ENCODE results near the gene SUGP1. TPM values are rescaled to one million over a fixed set of nuclear protein-coding genes. Genes with fewer than 3 reads are reported as not detected.

Gene SUGP1
- total RNA-seq, 4 donors from 2014 or later, result 20.0 to 45.1 (median 37.4) TPM

- no peaks in the 10 kb centered on the region for H3K36me3 ChIP-seq
- no peaks in the 10 kb centered on the region for H3K4me1 ChIP-seq
- no peaks in the 10 kb centered on the region for H3K27me3 ChIP-seq
- H3K4me3 ChIP-seq (replicated peaks in 1 of 3), result no peak overlapping the region
- WGBS, 2 donors, result 75 to 76% methylated on average over 6 to 9 of the region's 9 CpGs
- H3K27ac ChIP-seq, result no peak overlapping the region
- no peak for DNase-seq
- intact Hi-C loops (cut with DNase I), result no loop called here
- no peaks in the 10 kb centered on the region for H3K9me3 ChIP-seq
- TF ChIP-seq CTCF (IDR thresholded peaks at IDR 0.05), result no peak
- no peak for TF ChIP-seq POLR2A (IDR thresholded peaks at IDR 0.05)
These were observed 79.8 kb downstream of the SUGP1 start for GRCh38 chr19:19240476-19240875.

- H3K27me3 ChIP-seq, result no peaks in the 10 kb centered on the region
- intact Hi-C loops (cut with DNase I), result no loop called here
- no peak for TF ChIP-seq CTCF (IDR thresholded peaks at IDR 0.05)
- no peak for TF ChIP-seq POLR2A (IDR thresholded peaks at IDR 0.05)
- H3K9me3 ChIP-seq, result no peaks in the 10 kb centered on the region
- no peaks in the 10 kb centered on the region for H3K4me1 ChIP-seq
- no peak for DNase-seq
- no peaks in the 10 kb centered on the region for H3K36me3 ChIP-seq
- H3K4me3 ChIP-seq (replicated peaks in 1 of 3), result no peak overlapping the region
- H3K27ac ChIP-seq, result no peak overlapping the region
These were observed 80.6 kb downstream of the SUGP1 start for GRCh38 chr19:19239675-19240074.

GRCh38 chr19:19238126-19238894 is 82.0 kb downstream of the SUGP1 start:
- Histone ChIP-seq H3K4me1 (no peaks in the 10 kb centered on the region), H3K4me3 (replicated peaks in 1 of 3) (no peak overlapping the region), H3K27me3 (no peaks in the 10 kb centered on the region), H3K9me3 (peaks cover 3% of the 10 kb centered on the region), H3K27ac (no peak overlapping the region), H3K36me3 (no peaks in the 10 kb centered on the region)
- DNase-seq, result no peak
- 78 to 85% methylated on average over 17 to 18 of the region's 18 CpGs for WGBS, 2 donors
- TF ChIP-seq CTCF (IDR thresholded peaks at IDR 0.05), result no peak
- no peak for TF ChIP-seq POLR2A (IDR thresholded peaks at IDR 0.05)
- intact Hi-C loops (cut with DNase I), result no loop called here

GRCh38 chr19:19236173-19236572 is 84.1 kb downstream of the SUGP1 start:
- intact Hi-C loops (cut with DNase I), result no loop called here
- H3K4me3 ChIP-seq (replicated peaks in 1 of 3), result no peak overlapping the region
- no peak overlapping the region for H3K27ac ChIP-seq
- H3K9me3 ChIP-seq, result peaks cover 3% of the 10 kb centered on the region
- H3K36me3 ChIP-seq, result no peaks in the 10 kb centered on the region
- H3K27me3 ChIP-seq, result no peaks in the 10 kb centered on the region
- no peaks in the 10 kb centered on the region for H3K4me1 ChIP-seq
- no peak for DNase-seq
- TF ChIP-seq POLR2A (IDR thresholded peaks at IDR 0.05) (no peak), CTCF (IDR thresholded peaks at IDR 0.05) (no peak)

- Histone ChIP-seq H3K27me3 (no peaks in the 10 kb centered on the region), H3K9me3 (peaks cover 3% of the 10 kb centered on the region), H3K4me3 (replicated peaks in 1 of 3) (no peak overlapping the region), H3K4me1 (no peaks in the 10 kb centered on the region), H3K27ac (no peak overlapping the region), H3K36me3 (no peaks in the 10 kb centered on the region)
- intact Hi-C loops (cut with DNase I), result no loop called here
- WGBS, 2 donors, result 76 to 88% methylated on average over 2 of the region's 2 CpGs
- no peak for DNase-seq
- TF ChIP-seq POLR2A (IDR thresholded peaks at IDR 0.05), result no peak
These were observed 86.0 kb downstream of the SUGP1 start for GRCh38 chr19:19234220-19234816.
